Stimulated activated CD4-positive, alpha-beta T cell treated with anti-CD3 and anti-CD28 coated beads, Interleukin-12 subunit alpha, Interleukin-12 subunit beta, amount 100 ng/mL, for 4 hours (primary cell): ENCODE data around the gene CSNK1G1.
A peak's percentile ranks its signal among the peaks of the same experiment; 100 is the strongest.

Experiments
- DNase-seq: peaks from one replicate; pipeline ENCODE4 v3.0.0-alpha.2; 2020

Gene CSNK1G1

DNA sequence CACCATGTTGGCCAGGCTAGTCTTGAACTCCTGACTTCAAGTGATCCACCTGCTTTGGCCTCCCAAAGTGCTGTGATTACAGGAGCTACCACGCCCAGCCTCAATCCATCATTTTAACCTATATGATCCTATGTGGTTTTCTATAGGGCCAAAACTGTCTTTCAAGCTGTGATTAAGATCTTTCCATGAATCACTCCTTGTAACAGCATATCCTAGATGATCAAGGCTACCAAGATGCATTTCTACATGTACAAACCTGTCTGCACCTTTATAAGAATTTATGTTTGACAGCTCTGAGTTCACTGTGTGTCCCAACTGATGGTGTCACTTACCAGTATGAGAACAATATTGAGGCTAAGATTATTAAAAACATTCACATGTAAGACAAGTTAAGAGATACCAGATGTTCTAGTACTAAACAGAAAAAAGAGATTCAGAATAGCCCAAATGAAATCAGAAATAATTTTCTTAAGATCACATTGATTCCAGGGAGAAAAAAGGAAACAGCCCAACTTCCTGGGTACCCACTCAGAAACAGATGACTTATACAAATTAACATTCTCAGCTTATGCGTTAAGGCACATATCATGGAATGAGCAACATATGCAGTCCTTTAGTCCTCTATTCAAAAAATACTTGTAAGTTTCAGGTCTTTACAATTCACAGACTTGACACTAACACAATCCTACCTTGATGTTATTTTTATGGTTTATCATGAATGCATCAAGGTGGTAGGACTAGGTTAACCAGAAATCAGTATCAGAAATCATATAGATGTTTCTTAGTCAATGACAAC lies 168.4 kb downstream of the CSNK1G1 start:
- DNase-seq, result no peak

DNA sequence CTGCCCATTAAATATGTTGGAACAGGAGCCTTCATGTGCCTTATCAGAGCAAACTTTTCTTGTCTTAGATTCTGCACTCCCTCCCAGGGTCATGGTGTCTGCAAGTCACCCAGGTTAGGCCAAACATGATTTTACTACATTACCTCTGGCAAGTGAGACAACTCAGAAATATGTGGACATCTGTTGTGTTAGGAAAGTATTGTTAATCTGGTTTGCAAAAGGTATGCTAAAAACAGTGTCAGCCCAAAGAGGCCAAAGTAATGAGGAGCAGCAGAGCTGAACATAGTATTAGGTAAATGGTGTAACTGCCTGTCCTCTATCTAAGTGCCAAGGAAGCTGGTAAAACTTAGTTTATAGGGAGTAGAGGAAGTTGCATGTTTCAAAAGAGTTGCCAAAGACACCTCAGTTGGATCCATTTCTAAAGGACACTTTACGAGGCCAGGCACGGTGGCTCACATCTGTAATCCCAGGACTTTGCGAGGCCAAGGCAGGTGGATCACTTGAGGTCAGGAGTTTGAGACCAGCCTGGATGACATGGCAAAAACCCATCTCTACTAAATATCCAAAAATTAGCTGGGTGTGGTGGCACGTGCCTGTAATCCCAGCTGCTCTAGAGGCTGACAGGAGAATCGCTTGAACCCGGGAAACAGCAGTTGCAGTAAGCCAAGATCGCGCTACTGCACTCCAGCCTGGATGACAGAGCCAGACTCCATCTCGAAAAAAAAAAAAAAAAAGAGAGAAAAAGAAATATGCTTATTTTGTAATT lies 170.6 kb downstream of the CSNK1G1 start:
- no peak for DNase-seq

DNA sequence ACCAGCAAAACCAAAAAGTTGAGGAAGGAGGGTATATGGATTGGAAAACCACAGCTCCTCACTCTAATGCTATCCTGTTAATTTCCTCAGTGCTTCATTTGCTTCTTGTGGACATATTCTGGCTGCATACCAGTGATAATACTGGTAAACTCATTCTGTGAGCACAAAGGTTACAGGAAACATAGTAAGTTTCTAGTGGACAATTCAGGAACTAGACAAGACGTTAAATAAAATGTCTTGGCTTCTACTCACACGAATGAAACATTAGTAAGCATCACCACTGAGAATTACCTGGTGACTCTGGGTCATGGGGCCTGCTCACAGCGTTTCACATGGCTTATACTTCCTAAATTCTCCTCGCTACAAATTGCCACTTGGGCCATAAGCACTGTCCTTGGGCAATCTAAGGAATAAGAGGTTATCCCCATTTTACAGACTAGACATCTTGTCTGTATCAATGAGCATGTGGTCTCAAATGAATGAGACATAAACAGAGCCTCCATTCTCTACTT lies 173.1 kb downstream of the CSNK1G1 start:
- DNase-seq, result no peak

DNA sequence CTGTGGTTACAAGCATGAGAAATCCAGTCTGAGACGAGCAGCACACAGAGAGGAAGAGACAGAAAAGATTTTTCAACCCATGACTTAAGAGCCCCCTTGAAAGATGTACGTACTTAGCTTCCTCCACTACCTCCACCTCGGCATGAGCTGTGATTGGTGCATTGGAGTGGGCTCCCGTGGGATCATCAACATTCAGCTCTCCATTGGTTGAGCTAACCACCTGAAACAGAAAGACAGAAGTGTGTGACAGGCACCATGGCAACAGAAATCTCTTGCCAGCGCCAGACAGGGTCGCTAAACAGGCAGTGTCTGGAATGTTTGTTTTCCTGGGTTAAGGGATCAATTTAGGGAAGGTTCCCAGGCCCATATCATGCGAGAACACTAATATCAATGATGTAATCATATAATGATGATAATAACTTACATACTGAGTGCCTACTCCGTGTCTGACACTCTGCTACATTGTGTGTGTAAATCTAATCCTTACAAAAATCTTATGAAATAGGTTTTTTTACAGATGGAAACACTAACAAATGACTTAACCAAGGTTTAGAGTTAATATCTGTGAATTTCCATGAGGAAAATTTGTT lies 175.6 kb downstream of the CSNK1G1 start:
- no peak for DNase-seq

DNA sequence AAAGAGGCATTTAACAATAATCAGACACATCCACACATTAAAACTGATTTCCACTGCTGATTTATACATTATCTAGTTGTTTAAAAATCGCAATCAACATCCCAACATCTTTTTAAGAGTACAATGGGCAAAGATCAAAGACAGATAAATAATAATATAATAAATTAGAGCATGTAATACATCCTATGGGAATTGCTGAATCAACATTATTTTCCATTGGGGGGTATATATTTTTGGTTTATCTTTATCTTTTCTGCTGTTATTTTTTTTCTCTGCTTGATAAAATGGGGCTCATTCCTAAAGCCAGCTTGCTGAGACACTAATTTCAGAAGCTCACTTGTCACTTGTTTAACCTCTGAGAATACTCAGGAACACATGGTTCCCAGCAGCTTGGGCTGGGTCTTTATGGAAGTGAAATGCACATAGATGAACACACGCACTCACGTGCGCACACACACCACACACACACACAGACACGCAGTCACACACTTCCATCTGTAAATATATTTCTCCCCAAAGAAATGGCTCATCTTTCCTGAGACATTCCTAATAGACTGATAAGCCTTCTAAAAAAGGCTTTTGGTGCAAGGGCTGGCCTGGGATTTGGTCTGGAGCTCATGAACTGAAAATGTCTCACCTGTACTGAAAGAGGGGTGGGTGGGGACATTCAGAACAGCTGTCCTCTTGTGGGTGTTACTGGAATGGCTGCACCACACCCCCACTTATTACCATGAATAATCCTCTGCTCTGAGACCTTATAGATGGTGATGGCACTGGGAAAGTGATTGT lies 189.7 kb downstream of the CSNK1G1 start:
- DNase-seq, result no peak

- DNase-seq, result no peak
Observed at GRCh38 chr15:64164436-64164835, 191.5 kb downstream of the CSNK1G1 start.

- DNase-seq, result no peak
Observed at GRCh38 chr15:64163659-64164362, 192.2 kb downstream of the CSNK1G1 start.

- peak; percentile 95 for DNase-seq
Observed at GRCh38 chr15:64162869-64163658, 192.9 kb downstream of the CSNK1G1 start, which contains the start of gene PPIB. PPIB (minus strand) TSS chr15:64163022; CDS start chr15:64162986, 36 bp downstream.

DNA sequence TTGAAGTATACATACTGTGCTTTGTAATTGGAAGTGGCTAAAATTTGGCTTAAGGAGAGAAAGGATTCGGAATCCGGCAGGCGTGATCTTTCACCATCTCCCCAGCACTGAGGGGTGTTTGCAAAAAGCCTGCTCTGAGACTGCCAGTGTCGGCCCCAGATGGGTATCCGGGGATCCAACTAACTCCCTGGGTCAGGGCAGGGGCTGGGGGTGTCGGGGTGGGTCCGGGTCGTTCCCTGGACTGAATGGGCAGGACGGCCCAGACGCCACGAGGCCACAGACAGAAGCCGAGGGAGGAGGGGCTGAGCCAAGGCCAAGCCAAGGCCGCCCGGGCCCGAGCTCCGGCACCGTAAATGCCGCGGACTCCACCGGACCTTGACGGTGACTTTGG lies 193.5 kb downstream of the CSNK1G1 start:
- DNase-seq, result no peak

- no peak for DNase-seq
Observed at GRCh38 chr15:64161688-64162477, 194.1 kb downstream of the CSNK1G1 start.

DNA sequence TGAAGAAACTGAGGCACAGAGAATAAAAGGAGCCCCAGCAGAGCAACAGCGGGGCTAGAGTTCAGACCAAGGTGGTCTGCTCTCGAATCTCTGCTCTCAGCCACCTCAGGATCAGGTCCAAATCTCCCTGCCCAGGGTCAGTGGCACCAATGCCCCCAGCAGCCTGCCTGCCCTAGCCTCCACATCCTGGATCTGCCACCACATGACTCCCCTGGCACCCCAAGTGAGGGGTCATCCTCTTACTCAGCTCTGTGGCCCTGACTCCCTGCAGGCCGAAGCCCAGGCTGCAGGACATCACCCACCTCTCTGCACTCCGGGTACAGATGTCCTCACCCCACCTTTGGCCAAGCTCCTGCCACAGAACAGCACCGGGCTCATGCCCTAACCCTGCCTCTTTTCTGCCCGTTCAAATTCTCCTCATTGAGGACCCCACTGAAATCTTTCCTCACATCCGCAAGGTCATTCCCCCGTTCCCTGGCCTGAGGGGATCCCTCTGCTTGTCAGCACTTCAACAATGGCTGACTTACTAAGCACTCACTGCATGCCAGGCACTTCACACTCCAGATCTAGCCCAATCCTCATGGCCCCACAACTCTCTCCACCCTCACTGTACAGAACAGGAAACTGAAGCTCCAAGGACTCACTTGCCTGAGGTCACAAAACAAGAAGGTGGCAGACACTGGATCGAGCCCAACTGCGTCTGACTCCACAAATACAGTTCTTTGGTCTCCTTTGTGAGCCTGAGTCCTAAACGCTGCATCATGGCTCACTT lies 197.4 kb downstream of the CSNK1G1 start:
- DNase-seq, result no peak

- DNase-seq, result no peak
Observed at GRCh38 chr15:64157599-64158125, 198.3 kb downstream of the CSNK1G1 start.

DNA sequence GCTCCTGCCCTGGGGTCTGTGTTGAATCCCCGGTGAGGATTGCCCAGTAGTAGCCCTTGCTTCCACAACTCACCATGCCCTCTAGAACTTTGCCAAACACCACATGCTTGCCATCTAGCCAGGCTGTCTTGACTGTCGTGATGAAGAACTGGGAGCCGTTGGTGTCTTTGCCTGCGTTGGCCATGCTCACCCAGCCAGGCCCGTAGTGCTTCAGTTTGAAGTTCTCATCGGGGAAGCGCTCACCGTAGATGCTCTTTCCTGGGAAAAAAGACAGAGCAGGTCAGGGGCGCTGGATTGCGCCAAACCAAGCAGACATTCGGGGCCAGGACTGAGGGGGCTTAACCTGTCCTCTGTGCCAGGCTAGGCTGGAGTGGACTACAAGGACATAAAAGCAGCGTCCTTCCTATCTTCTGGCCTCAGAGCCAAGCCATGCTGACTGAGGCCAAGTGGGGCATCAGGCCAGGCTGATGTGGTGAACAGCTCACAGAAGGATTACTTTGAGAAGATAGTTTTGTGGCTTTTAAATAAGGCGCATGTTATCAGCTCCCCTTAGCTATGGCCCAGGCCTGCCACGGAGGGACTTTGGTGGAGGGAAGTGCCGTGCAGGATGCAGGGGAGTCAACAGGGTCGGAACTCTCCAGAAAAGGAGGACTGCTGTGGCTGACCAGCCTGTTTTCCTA lies 199.2 kb downstream of the CSNK1G1 start:
- no peak for DNase-seq

- DNase-seq, result no peak
Observed at GRCh38 chr15:64155802-64156651, 199.9 kb downstream of the CSNK1G1 start.

DNA sequence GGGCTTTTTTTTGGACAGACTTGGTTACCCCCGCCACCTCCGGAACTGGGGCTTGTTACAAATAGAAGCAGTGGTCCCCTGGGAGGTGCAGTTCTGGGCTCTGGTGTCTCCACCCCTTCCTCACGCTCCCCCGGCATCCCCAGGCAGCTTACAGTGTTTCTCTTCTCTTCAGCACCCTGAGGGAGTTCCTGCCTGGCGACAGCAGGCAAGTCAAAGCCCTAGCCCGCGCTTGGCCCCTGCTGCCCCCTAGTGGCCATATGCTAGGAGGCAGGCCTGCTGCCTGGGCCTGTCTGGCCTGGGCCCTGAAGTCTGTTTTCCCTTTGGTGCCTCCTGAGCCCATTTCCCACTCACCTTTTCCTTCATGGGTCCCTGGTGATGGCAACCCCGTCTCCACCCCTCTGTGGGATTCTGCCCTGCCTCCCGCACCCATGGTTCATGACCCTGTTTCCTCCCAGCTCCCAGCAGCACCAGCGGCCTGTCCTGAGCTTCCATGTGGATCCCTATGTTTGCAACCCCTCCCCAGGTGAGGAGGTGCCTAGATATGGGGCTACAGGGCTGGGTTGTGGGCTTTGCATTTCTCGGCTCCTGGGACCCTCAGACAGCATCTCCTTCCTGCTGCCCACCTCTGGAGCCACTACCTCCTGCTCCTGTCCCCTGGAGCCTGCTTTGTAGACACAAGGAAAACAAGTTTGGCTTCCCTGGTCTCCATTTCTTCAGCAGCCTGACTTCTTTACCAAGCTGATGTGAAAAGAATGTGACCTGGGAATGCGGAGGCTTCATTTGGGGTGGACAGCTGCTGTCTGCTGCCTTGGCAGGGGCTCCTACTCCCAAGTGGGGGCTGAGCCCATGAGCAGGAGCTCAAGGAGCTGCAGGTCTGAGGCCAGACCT lies 202.2 kb downstream of the CSNK1G1 start:
- DNase-seq, result peak; percentile 91
